Ecto neural progenitor cell (in vitro differentiated cells): ENCODE data around the gene CD276.

Experiments
- DNase-seq: peaks from one replicate; pipeline ENCODE4 v3.0.0-alpha.2; 2018; ENCODE audit warnings: low spot score

Gene CD276

DNA sequence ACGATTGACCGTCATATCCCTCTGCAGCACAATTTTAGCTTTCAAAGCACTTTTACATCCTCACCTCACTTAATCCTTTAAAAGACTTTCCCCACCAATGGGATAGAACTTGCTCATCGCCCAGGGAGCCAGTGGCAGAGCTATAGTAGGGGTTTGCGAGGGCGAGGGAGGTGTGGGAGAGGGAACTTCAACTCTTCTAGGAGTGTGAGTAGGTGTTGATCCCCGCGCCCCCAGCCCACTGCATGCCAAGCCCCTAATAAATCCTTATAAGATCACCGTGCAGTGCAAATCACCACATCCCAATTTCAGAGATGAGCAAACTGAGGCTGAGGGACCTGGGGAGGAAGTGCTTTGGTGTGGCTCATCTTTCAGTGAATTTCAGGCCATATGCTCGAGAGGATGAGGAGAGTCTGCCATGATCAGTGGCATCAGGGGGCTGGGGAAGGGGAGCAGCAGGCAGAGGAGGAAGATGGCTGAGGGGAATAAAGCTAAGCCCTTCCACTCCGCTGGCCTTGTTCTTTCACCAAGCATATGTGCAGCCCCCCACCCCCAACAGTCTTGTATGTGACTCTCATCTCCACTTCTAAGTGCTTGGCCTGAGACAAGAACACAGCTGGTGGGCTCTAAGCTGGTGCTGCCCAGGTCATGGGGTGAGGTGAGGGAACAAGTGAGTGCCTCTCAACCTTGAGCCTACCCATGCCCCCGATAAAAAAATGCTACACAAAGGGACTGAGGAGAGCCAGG, 63.8 kb downstream of the CD276 start:
- DNase-seq: no peak

DNA sequence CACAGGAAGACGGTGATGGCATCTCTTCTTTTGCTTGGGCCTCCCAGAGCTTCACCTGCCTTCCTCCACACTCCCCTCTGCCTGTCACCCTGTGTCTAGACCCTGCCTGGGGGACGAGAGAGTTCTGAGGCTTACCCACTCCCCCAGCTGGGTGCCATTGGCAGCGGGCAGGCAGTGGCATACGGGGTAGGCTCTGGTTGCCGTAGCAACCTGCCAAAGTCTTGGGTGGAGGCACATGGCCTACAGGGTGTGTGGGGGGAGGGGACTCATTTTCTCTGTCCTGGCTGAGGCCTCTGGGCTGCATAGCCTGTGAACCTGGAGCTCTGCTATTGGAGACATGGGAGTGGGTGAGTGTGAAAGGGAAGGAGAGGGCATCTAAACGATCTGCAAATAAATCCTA, 64.5 kb downstream of the CD276 start:
- no peak for DNase-seq

DNA sequence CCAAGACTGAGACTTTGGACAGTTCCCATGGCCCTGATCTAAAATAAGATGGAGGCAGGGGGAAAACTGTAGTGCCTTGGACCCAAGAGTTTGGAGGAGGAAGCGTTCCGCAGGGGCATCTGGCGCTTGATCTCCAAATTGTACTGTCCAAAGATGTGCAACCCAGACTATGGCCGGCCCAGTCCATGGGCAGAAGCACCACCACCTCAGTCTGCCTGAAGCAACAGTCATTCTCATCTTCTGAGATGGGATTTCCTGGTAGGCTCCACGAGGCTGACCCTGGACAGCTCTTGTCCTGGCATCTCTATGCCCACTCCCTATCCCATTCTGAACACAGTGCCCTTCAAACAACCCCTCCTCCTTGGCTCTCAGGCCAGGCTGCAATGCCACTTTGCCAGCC, 65.3 kb downstream of the CD276 start:
- DNase-seq: no peak

DNA sequence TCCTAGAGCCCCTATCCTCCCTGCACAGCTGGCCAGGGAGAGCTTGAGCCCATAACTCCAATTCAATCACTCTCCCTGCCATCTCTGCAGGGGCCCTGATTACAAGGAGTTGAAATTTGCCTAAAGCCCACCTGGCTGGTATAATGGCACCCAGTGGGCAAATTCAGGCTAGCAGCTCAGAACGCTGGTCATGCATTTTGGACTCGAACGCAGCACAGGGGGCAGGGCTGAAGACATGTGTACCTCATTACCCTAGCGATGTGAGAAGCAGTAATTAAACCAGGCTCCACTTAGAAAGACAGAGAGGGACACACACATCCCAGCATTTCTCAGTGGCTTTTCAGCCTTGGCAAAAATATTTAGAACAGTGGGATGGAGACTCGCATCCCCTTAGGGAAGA, 65.8 kb downstream of the CD276 start:
- no peak for DNase-seq

DNA sequence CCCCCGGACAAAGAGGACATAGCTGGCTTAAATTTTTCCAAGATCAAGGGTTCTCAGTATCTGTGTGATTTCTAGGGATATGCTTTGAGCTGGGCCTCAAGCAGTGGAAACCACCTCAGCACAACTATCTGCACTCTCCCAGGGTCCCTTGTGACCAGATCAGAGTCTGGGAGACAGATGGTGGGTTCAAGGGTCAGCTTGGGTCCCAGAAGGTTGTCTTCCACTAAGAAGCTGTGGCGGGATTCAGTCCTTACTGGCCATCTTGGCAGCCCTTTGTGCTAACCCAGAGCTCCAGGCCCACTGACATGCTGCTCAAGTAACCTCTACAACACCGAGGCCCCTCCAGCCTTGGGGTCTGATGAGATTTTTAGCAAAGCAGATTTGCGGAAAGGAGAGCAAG, 66.3 kb downstream of the CD276 start:
- no peak for DNase-seq

DNA sequence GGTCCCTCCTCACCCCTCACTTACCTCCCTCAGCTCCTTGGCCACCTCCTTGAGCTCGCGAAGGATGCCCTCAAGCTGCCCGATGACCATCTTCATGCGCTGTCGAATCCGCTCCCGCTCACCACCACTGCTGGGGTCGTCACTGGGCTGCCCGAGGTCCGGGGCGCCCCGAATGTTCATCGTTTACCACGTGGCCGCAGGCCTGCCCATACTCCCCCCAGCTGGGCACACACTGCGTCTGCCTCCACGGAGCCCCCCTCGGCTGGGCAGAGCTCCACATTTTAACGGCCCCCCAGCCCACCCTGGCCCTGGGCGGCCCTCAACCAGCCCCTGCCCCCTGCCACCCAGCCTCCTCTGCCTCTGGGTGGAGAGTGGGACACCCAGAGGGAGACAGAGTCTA, 66.8 kb downstream of the CD276 start:
- DNase-seq: no peak

DNA sequence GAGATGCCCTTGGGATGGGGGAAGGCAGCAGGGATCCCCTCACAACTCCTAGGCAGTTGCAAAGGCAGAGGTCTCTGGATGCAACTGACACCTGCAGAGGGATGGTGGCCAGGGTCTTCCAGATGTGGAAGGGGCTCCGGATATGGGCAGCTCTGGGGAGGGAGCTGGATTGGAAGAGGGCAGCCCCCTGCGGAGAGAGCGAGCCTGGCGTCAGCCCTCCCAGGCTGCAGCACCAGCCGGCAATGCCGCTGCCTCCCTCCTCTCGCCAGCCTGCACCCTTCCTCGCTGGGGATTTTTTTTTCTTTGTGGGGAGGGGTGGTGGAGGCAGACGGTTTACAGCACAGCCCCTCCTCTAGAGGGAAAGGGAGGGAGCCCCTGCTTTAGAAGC, 67.3 kb downstream of the CD276 start:
- DNase-seq: no peak

DNA sequence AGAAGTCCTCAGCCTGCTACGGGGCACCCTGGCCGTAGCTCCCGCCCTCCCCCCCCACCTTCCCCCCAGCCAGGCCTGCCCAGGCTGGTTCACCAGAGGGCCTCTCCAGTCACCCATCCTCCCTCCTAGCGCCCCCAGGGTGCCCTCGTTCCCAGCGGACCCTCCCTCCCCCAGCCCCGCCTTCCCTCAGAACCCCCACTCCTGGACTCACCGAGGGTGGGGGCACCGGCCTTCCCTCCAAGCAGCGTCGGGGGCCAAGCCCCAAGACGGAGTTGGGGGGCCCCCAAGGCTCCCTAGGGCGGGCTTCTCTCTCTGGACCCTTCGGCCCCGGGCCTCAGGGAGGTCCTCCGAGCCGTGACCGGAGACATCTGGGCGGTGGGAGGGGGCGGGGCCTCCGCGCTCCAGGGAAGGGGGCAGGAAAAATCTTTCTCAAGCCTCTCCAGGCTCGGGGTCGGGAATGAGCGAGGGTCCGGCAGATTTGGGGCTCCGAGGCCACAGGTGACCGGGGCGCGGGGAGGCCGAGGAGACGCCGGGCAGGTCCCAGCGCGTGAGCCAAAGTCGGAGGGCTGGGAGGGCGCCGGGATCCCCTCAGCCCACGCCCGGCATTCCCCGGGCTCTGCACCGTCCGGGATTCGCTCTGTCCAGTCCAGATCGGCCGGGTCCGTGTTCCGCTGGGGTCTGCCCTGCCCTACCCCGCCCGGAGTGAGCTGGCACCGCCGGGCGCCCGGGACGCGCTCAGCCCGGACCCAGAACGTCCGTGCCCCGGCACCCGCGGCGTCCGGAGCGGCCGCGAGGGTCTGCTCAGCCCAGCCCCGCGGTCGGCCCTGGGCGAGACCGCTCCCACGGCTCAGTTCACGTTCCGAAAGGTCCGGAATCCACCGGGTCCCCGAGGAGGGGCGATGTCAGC, 68.0 kb downstream of the CD276 start:
- DNase-seq: peak; percentile 67

DNA sequence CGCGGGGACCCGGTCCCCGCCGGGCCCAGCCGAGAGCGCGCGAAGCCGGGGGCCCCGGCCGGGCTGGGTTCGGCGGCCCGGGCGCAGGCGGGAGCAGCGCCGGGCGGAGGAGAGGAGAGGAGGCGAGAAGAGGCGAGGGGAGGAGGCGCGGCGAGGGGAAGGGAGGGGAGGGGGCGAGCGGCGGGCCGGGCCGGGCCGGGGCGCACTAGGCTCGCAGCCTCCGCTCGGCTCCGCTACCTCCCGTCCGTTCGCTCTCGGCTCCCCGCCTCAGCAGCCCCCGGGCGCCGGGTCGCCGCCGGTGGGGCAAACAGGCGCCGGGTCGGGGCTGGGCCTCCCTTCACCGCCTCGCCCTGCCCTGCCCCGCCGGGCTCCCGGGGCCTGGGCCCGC, 68.6 kb downstream of the CD276 start:
- peak; percentile 67 for DNase-seq

DNA sequence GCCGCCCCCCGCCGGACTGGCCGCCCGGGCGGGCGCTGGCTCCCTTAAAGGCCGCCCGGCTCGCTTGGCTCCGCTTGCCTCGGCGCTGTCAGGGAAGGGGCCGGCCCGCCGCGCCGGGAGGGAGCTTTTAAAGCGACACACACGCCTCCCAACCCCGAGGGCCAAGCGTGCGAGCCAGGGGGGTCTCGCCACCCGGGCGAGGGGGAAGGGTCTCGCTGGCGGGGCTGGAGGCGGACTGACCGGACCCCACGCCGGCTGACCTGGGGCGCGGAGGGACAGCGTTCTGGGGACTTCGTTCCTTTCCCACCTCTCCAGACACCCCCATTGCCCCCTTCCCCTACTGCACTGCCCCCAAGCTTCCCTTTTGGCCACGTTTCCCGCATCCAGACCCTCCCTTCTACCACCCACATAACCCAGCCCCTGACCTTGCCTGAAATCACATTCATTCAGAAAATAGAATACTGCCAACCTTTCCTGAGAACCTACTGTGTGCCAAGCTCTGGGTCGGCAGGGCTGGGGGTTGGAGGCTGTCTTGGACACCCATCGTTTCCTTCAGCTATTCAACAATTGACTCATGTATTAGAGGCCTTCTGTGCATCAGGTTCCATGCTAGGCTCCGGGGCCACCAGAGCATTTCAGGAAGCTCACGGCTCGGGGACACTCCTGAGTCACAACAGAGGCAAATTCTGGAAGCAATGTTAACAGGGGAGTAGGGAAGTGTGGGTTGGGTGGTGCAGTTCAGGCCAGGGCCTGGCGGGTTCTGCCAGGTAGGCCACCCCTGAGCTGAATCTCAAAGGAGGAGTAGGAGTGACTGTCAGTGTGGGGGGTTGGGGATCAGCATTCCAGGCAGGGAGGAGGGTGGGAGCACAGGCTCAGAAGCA, 69.3 kb downstream of the CD276 start, which contains the start of gene INSYN1:
Gene INSYN1, minus strand, starts transcription at position 102 of the 881 bp plus-strand sequence. CDS start 2,221 bp downstream, outside the sequence.
- DNase-seq: peak; percentile 67

DNA sequence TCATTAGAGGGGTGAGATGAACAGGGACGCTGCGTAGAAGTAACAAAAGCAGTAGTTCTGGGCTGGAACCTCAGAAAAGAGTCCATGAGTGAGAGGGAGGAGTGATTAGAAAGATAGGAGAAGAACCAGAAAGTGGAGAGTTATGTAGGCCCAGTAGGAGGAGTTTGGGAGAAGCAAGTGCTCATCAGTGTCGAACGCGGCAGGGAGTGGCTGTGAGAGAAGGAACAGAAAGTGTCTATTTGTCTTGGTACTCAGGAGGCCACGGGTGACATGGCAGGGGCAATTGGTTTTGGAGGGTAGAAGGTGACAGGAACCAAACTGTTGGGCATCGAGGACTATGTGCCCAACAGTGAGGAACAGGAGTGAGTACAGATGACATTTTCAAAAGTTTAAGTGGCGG, 70.3 kb downstream of the CD276 start:
- no peak for DNase-seq

DNA sequence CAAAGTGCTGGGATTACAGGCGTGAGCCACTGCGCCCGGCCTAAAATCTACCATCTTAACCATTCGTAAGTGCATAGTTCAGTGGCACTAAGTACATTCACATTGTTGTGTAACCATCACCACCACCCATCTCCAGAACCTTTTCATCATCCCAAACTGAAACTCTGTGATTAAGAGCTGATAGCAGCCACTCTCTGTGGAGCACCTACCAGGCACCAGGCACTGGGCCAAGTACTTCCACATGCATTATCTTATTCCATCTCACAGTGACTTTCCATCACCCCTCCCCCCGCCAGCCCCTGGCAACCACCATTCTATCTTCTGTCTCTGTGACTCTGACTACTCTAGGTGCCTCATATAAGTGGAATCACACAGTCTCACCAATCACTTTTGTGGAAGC, 71.3 kb downstream of the CD276 start:
- DNase-seq: no peak

DNA sequence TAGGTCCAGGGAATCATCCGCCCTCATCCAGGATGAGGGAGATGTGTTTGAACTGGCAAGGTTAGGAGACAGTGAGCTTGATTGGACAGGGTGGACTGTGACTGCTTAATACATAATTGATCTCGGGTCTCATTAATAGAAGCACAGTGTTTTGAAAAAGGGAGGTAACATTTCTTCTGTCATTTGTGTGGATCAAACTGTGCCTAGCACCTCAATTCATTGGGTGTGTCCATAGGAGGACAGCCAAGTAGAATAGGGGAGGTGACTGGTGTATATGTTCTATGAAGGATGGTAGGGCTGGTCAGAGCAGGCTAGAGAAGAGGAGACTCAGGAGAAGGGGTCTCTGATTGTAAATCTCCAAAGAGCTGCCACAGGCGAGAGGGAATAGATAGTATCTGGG, 71.8 kb downstream of the CD276 start:
- no peak for DNase-seq

DNA sequence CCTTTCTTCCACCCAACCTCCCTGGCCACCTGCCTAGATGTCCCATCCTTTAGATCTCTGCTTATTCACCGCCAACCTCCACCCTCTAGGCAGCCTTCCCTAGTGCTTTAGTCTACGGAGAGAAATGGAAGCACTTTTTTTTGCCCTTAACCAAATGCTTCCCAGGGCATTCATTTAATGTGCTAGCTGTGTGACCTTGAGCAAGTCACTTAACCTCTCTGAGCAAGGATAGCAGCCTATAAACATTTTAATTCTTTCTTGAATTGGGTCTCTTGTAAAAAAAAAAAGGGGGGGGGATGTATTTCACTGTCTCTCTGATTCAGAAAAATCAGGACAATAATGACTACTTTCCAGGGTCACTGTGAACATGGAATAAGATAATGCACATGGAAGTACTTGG, 72.2 kb downstream of the CD276 start:
- DNase-seq: no peak

DNA sequence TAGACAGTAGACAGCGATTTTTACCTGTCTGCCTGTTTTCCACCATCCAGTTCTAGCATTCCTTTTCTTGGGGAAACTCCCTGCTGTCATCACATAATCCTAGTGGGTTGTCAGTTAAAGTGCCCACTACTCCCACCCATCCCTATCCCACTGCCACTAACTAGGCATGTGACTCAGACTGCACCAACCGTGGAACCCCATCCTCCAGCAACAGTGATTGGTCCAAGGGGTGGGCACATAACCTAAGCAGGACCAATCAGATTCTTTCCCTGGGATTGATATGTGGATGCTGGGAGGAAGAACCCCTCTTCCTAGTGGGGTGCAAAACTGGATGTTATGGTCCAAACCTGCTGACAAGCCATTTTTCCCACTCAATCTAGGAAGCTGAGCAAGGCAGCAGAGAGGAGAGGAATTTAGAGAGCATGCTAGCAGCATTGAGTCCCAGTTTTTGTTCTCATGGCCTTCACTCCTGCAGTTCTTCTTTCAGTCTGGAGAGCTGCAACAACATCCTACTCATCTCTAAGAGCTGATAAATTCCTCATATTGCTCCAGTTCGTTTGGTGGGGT, 72.8 kb downstream of the CD276 start:
- DNase-seq: no peak

DNA sequence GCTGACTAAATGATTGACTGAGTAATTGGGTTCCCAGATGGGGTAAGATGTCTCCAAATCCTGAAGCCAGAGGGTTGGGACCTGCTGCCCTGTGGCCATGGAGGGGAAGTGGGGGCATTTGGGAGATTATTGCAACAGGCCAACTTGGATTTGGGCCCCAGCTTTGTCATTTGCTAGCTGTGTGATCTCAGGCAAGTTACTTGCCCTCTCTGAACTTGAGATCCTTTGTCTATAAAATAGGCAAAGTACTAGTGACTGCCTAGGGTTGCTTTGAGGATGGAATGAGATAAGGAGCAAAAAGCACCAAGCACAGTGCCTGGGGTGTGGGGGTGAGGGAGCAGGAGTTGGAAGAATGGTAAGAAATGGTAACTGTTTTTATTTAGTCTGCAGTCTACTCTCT, 73.4 kb downstream of the CD276 start:
- no peak for DNase-seq

DNA sequence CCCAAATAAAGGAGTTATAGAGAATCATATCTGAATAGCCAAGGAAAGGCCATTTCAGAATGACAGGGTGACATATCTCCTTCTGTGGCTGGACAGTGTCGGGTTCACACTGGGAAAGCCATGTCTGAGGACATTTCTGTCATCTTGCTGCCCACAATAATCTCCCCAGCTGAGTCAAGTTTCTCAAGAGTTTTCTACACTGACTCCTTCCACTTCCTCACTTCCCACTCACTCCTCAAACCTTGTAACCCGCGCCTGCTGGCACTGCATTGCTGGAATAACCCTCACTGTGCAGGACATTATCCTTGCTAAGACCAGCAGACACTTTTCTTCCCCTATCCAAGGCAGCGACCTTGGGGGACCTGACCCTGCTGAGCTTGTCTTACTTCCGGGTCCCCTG, 74.3 kb downstream of the CD276 start:
- DNase-seq: no peak

DNA sequence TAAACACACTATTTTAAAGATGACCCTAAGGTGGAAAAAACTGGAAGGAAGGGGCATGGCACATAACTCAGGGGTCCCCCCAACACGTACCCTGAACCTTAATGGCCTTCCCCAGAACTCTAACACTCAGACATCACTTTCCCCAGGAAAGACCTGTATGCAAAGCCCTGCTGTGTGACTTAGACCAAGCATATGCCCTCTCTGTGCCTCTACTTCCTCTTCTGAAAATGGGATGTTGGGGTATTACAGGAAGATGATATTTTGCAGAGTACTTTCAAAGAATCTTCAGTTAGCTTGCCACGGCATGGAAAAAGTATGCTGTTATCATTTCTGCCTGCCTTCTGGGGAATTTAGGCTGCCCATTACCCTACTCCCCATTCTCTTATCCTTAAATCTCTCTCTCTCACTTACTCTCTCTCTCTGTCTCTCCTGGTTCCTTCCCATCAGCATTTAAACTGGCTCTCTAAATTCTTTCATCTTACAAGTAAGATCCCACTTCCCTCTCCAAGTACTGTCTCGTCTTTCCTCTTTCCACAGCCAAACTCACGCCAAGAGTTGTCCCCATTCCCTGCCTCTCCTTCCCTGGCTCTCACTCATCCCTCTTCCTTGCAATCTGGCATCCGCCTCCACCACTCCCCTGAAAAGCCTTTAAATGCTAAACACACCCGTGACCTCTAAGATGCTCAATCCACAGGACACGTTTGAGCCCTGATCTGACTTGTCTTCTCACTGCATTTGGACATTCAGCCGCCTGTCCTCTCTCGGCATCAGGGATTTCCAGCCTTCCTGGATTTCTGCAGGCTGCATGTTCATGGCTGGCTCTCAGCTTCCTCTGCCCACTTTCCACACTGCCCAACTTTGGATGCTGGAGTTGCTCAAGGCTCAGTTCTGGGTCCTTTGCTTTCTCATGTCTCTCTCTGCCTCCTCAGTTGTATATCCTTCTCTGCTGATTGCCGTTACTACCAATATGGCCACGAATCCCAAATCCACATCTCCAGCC, 76.4 kb downstream of the CD276 start:
- DNase-seq: no peak

DNA sequence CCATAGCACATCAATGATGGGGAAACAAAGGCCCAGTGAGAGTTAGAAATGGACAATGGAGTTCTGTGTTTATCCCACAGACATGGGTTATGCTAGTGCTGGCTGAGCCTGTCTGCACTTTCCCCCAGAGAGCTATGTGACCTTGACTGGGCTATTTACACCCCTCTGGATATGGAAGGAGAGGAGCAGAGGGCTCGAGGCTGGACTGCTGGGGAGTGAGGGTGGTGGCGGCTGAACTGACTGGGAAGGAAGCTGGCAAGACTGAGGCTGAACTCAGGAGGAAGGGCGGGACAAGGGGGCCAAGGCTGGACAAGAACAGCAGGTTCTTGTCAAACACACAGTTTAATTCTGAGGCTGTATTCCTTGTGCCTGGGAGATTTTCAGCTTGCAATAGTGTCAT, 79.7 kb downstream of the CD276 start:
- no peak for DNase-seq
